GM12878 (cell line): Measurements from ENCODE around the gene EMP2. TPM values are rescaled to one million over a fixed set of nuclear protein-coding genes. Genes with fewer than 3 reads are reported as not detected.

ENCODE experiments used
- BHLHE40 ChIP-seq, 2 experiments: fragments of 450-650 bp in 1 of 2; IDR thresholded peaks; 2 replicates each; pipeline ENCODE4 v1.6.1; 2011 to 2017; ENCODE audit warnings: low read depth in 2 of 2, borderline replicate concordance in 1 of 2, improper control_type of control experiment in 1 of 2, low read length in 1 of 2, mild to moderate bottlenecking in 1 of 2
- TCF12 ChIP-seq: IDR thresholded peaks from 2 replicates; pipeline ENCODE4 v1.6.1; 2011; ENCODE audit warnings: low read depth, mild to moderate bottlenecking, low read length
- polyA plus RNA-seq, 11 experiments: library from polyadenylated mRNA; depleted of rRNA in 4 of 11; unstranded in 6 of 11; stranded (reverse) in 5 of 11; fragments of >200 nt; fragmentation: Nextera tagmentation in 4 of 11; fragmentation: Illumina TruSeq in 1 of 11; extraction: Ambion mirVana in 4 of 11; extraction: Trizol in 1 of 11; gene quantifications; 1 replicate in 1 of 11; 2 replicates in 10 of 11; pipeline versions ENCODE4 v1.2.1 to v1.2.3, GENCODE V29; 2011 to 2016; ENCODE audit warnings: inconsistent platforms in 2 of 11, missing spikeins in 2 of 11, low read depth in 1 of 11
- total RNA-seq, 4 experiments: library from RNA; depleted of rRNA in 3 of 4; stranded (reverse); fragments of >200 nt in 3 of 4; fragmentation: Illumina TruSeq in 1 of 4; extraction: Trizol in 1 of 4; gene quantifications; 2 replicates each; pipeline versions ENCODE4 v1.2.1 to v1.2.3, GENCODE V29; 2013 to 2021
- TF ChIP-seq, protein P1 (sequence below): IDR thresholded peaks from 2 replicates; pipeline ENCODE4 v1.6.1; 2012; ENCODE audit warnings: low read depth, low read length, improper control_type of control experiment
- TF ChIP-seq, protein P2 (sequence below): fragments of 450-650 bp; IDR thresholded peaks from 2 replicates; pipeline ENCODE4 v1.6.1; 2017; ENCODE audit warnings: mild to moderate bottlenecking
- TF ChIP-seq, protein P3 (sequence below): fragments of 150-350 bp; IDR thresholded peaks from 2 replicates; pipeline ENCODE4 v1.6.1; 2016; ENCODE audit warnings: low read depth, low read length
- TF ChIP-seq, protein P4 (sequence below): IDR thresholded peaks from 2 replicates; pipeline ENCODE4 v1.6.1; 2011; ENCODE audit warnings: borderline replicate concordance, low read depth, mild to moderate bottlenecking, moderate library complexity, mixed read lengths, low read length; ENCODE audit not compliant: insufficient read depth; ENCODE audit errors: extremely low read length

The EMP2 gene
- total and polyA plus RNA-seq, 10 of the 15 experiments (the other 5 are each of a cell fraction or from before 2014, with no cell fraction given) = 0.41 to 10.4 (median 3.8) TPM

DNA sequence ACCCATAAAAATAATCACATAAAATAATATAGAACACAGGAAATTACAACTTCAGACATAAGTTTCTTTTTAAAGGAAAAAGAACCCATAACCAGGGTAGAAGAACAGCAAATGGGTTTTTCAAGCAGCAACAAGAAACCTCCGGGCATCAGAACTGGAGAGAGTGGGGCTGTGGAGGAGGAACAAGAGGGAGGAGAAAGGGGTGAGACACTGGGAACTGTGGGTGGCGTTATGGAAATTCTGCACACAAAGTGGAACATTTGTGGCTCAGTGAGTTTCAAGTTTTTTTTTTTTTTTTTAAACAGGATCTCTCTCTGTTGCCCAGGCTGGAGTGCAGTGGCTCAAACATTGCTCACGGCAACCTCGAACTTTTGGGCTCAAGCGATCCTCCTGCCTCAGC, 22.6 kb downstream of the EMP2 start (continued):
- TF ChIP-seq, protein P1, sequence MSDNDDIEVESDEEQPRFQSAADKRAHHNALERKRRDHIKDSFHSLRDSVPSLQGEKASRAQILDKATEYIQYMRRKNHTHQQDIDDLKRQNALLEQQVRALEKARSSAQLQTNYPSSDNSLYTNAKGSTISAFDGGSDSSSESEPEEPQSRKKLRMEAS = no peak
- no peak for TF ChIP-seq TCF12
- TF ChIP-seq BHLHE40 (IDR thresholded peaks at IDR 0.05; ENCODE audit: borderline replicate concordance in 1 of 2, low read depth in 2 of 2, low read length in 1 of 2) = no peak
- TF ChIP-seq, protein P2, sequence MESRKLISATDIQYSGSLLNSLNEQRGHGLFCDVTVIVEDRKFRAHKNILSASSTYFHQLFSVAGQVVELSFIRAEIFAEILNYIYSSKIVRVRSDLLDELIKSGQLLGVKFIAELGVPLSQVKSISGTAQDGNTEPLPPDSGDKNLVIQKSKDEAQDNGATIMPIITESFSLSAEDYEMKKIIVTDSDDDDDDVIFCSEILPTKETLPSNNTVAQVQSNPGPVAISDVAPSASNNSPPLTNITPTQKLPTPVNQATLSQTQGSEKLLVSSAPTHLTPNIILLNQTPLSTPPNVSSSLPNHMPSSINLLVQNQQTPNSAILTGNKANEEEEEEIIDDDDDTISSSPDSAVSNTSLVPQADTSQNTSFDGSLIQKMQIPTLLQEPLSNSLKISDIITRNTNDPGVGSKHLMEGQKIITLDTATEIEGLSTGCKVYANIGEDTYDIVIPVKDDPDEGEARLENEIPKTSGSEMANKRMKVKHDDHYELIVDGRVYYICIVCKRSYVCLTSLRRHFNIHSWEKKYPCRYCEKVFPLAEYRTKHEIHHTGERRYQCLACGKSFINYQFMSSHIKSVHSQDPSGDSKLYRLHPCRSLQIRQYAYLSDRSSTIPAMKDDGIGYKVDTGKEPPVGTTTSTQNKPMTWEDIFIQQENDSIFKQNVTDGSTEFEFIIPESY = no peak
- TF ChIP-seq, protein P3, sequence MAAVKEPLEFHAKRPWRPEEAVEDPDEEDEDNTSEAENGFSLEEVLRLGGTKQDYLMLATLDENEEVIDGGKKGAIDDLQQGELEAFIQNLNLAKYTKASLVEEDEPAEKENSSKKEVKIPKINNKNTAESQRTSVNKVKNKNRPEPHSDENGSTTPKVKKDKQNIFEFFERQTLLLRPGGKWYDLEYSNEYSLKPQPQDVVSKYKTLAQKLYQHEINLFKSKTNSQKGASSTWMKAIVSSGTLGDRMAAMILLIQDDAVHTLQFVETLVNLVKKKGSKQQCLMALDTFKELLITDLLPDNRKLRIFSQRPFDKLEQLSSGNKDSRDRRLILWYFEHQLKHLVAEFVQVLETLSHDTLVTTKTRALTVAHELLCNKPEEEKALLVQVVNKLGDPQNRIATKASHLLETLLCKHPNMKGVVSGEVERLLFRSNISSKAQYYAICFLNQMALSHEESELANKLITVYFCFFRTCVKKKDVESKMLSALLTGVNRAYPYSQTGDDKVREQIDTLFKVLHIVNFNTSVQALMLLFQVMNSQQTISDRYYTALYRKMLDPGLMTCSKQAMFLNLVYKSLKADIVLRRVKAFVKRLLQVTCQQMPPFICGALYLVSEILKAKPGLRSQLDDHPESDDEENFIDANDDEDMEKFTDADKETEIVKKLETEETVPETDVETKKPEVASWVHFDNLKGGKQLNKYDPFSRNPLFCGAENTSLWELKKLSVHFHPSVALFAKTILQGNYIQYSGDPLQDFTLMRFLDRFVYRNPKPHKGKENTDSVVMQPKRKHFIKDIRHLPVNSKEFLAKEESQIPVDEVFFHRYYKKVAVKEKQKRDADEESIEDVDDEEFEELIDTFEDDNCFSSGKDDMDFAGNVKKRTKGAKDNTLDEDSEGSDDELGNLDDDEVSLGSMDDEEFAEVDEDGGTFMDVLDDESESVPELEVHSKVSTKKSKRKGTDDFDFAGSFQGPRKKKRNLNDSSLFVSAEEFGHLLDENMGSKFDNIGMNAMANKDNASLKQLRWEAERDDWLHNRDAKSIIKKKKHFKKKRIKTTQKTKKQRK = no peak
- TF ChIP-seq, protein P4, sequence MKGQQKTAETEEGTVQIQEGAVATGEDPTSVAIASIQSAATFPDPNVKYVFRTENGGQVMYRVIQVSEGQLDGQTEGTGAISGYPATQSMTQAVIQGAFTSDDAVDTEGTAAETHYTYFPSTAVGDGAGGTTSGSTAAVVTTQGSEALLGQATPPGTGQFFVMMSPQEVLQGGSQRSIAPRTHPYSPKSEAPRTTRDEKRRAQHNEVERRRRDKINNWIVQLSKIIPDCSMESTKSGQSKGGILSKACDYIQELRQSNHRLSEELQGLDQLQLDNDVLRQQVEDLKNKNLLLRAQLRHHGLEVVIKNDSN = no peak
